HepG2 (cell line): ENCODE data around the gene STK40. TPM values are rescaled to one million over a fixed set of nuclear protein-coding genes. Genes with fewer than 3 reads are reported as not detected.

ENCODE experiments used
- BCL6 ChIP-seq: IDR thresholded peaks from 2 replicates; pipeline ENCODE4 v1.6.1; 2016; ENCODE audit warnings: missing genetic modification reagents, missing compliant biosample characterization
- CEBPB ChIP-seq: IDR thresholded peaks from 2 replicates; pipeline ENCODE4 v1.6.1; 2011; ENCODE audit warnings: low read depth, low read length, improper control_type of control experiment, borderline replicate concordance
- CENPX ChIP-seq: sonication (generic); formaldehyde crosslinking; IDR thresholded peaks from 2 replicates; pipeline ENCODE4 v1.9.0; 2021; ENCODE audit warnings: mild to moderate bottlenecking, missing genetic modification reagents, moderate library complexity
- FOSL2 ChIP-seq: sonication (generic); formaldehyde crosslinking; IDR thresholded peaks from 2 replicates; pipeline ENCODE4 v1.4.0; 2020; ENCODE audit warnings: missing genetic modification reagents
- FOXO1 ChIP-seq: sonication (generic); formaldehyde crosslinking; IDR thresholded peaks from 2 replicates; pipeline ENCODE4 v1.4.0; 2020; ENCODE audit warnings: missing genetic modification reagents
- GATAD1 ChIP-seq: IDR thresholded peaks from 2 replicates; pipeline ENCODE4 v1.6.1; 2016; ENCODE audit warnings: missing genetic modification reagents, missing compliant biosample characterization
- HDAC1 ChIP-seq: sonication (generic); formaldehyde crosslinking; IDR thresholded peaks from 2 replicates; pipeline ENCODE4 v1.5.1; 2020; ENCODE audit warnings: mild to moderate bottlenecking, missing genetic modification reagents
- HDAC2 ChIP-seq: sonication (generic); formaldehyde crosslinking; IDR thresholded peaks from 2 replicates; pipeline ENCODE4 v1.4.0; 2020; ENCODE audit warnings: missing genetic modification reagents
- HNRNPL ChIP-seq: fragments of 200-400 bp; formaldehyde crosslinking; IDR thresholded peaks from 2 replicates; pipeline ENCODE4 v1.6.1; 2017; ENCODE audit warnings: mild to moderate bottlenecking, low read depth, low read length
- IRF2 ChIP-seq: IDR thresholded peaks from 2 replicates; pipeline ENCODE4 v1.6.1; 2018; ENCODE audit warnings: missing genetic modification reagents, missing compliant biosample characterization
- NFYB ChIP-seq: sonication (generic); formaldehyde crosslinking; IDR thresholded peaks from 2 replicates; pipeline ENCODE4 v1.4.0; 2020; ENCODE audit warnings: missing genetic modification reagents
- PHF21A ChIP-seq: sonication (generic); formaldehyde crosslinking; IDR thresholded peaks from 2 replicates; pipeline ENCODE4 v1.5.0; 2020; ENCODE audit warnings: mild to moderate bottlenecking, missing genetic modification reagents
- PPARG ChIP-seq: conservative IDR thresholded peaks from 2 replicates; pipeline ENCODE4 v1.6.1; 2016; ENCODE audit warnings: missing biosample characterization, missing genetic modification reagents
- RFX1 ChIP-seq: fragments of 450-650 bp; IDR thresholded peaks from 2 replicates; pipeline ENCODE4 v1.6.1; 2017
- SOX5 ChIP-seq: IDR thresholded peaks from 2 replicates; pipeline ENCODE4 v1.6.1; 2016; ENCODE audit warnings: borderline replicate concordance
- SOX6 ChIP-seq, 2 experiments: fragments of 450-650 bp in 1 of 2; sonication (generic) in 1 of 2; formaldehyde crosslinking in 1 of 2; IDR thresholded peaks; 2 replicates each; pipeline versions ENCODE4 v1.4.0 to v1.6.1; 2017 to 2020; ENCODE audit warnings: antibody characterized with exemption in 1 of 2, mild to moderate bottlenecking in 1 of 2, missing genetic modification reagents in 1 of 2
- THYN1 ChIP-seq: sonication (generic); formaldehyde crosslinking; IDR thresholded peaks from 2 replicates; pipeline ENCODE4 v1.8.1; 2023; ENCODE audit warnings: low read depth, mild to moderate bottlenecking, moderate library complexity, missing genetic modification reagents, borderline replicate concordance
- ZBTB20 ChIP-seq: sonication (generic); formaldehyde crosslinking; IDR thresholded peaks from 2 replicates; pipeline ENCODE4 v1.8.1; 2023; ENCODE audit warnings: missing genetic modification reagents, low read depth, mild to moderate bottlenecking, borderline replicate concordance
- ZFP90 ChIP-seq: sonication (generic); formaldehyde crosslinking; IDR thresholded peaks from 2 replicates; pipeline ENCODE4 v1.8.0; 2022; ENCODE audit warnings: missing genetic modification reagents, mild to moderate bottlenecking, inconsistent platforms, borderline replicate concordance
- ZNF329 ChIP-seq: sonication (generic); formaldehyde crosslinking; IDR thresholded peaks from 2 replicates; pipeline ENCODE4 v1.9.0; 2021; ENCODE audit warnings: low read depth, mild to moderate bottlenecking, missing genetic modification reagents
- ZNF598 ChIP-seq: sonication (generic); formaldehyde crosslinking; IDR thresholded peaks from 2 replicates; pipeline ENCODE4 v1.5.1; 2020; ENCODE audit warnings: mild to moderate bottlenecking, missing genetic modification reagents, borderline replicate concordance
- ZSCAN29 ChIP-seq: sonication (generic); formaldehyde crosslinking; conservative IDR thresholded peaks from 2 replicates; pipeline ENCODE4 v1.4.0; 2020; ENCODE audit warnings: mild to moderate bottlenecking, missing genetic modification reagents
- polyA plus RNA-seq, 8 experiments: library from polyadenylated mRNA; depleted of rRNA in 3 of 8; stranded (reverse) in 7 of 8; unstranded in 1 of 8; fragments of >200 nt; fragmentation: Illumina TruSeq in 4 of 8; extraction: Trizol in 4 of 8; gene quantifications; 2 replicates each; pipeline versions ENCODE4 v1.2.1 to v1.2.3, GENCODE V29; 2011 to 2016; ENCODE audit warnings: low read depth in 4 of 8, missing spikeins in 1 of 8, mixed read lengths in 1 of 8; ENCODE audit not compliant: insufficient read depth in 1 of 8
- total RNA-seq, 5 experiments: library from RNA; depleted of rRNA; stranded (reverse); fragments of >200 nt; fragmentation: Illumina TruSeq; extraction: Trizol; gene quantifications; 2 replicates each; pipeline ENCODE4 v1.2.3, GENCODE V29; 2016; ENCODE audit warnings: low read depth in 1 of 5
- TF ChIP-seq, protein P1 (sequence below): sonication (generic); formaldehyde crosslinking; conservative IDR thresholded peaks from 2 replicates; pipeline ENCODE4 v1.8.1; 2023; ENCODE audit warnings: missing genetic modification reagents
- TF ChIP-seq, protein P2 (sequence below): sonication (generic); formaldehyde crosslinking; IDR thresholded peaks from 2 replicates; pipeline ENCODE4 v1.4.0; 2020; ENCODE audit warnings: missing genetic modification reagents, mild to moderate bottlenecking, borderline replicate concordance

Gene STK40
- total and polyA plus RNA-seq, 2 of the 13 experiments (the other 11 are each of a cell fraction or from before 2014, with no cell fraction given) = 33.8 to 35.1 TPM

DNA sequence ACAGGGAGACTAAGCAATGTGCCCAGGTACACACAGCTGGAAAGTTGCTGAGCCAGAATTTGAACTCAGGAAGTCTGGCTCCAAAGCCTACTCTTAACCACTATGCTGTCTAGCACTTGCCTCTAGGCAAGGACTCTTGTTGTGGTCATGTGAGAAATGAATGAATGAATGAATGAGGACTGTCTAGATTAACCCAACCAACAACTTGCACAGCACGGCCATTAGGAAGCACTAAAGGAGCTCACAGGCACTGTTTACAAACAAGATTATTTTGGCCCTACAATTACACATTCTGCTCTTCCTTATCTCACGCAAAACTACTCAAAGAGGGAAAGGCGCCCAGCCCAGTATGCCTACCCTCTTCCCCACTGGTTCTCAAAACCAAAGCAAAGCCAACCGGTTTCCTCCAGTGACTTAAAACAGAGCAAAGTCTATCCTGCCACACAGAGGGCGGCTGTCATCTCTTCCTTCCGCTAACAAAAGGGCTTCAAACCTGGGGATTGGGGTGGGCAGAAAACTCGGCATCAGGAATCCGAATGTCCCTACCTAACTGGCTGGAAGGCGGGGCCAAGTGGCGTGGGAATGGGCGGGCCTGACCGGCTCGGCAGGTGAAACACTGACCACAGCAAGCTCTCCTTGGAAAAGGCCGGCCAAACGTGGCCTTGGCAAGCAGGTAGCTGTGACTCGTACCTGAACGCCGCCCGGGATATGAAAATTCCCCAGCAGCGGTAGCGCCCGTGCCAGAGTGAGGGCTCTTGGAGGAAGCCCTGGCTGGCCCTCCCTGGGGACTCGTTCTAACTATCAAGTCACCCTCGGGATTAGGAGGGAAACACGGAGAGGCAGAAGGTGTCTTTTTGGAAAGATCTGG is 948 bp downstream of the STK40 start (continued):
- TF ChIP-seq BCL6 (0 out of 2 replicates have a peak, but pooled peaks have one; percentile 21), NFYB (CRISPR knock-in tag) (0 out of 2 replicates have a peak, but pooled peaks have one; percentile 34), CENPX (no peak), ZNF329 (no peak), HNRNPL (peak; percentile 69; the same call in 1 of the 2 replicates), ZNF598 (peak; percentile 52; the same call in 1 of the 2 replicates), SOX5 (peak; percentile 21; the same call in 1 of the 2 replicates), SOX6 (IDR thresholded peaks at IDR 0.05) (no peak), SOX6 (CRISPR knock-in tag; IDR thresholded peaks at IDR 0.05) (peak; percentile 46; the same call in 1 of the 2 replicates), PHF21A (CRISPR knock-in tag) (peak; percentile 79; the same call in 1 of the 2 replicates), FOSL2 (CRISPR knock-in tag) (no peak), RFX1 (no peak), HDAC1 (CRISPR knock-in tag) (peak; percentile 75), FOXO1 (no peak), PPARG (CRISPR knock-in tag) (no peak; the same call in 1 of the 2 replicates), THYN1 (CRISPR knock-in tag) (no peak), HDAC2 (CRISPR knock-in tag) (peak; percentile 15; the same call in 1 of the 2 replicates), ZBTB20 (peak; percentile 15; the same call in 1 of the 2 replicates), ZFP90 (CRISPR knock-in tag) (peak; percentile 63; the same call in 1 of the 2 replicates), ZSCAN29 (CRISPR knock-in tag) (peak; percentile 82; the same call in 1 of the 2 replicates), IRF2 (CRISPR knock-in tag) (no peak), CEBPB (no peak), GATAD1 (CRISPR knock-in tag) (peak; percentile 57)
- TF ChIP-seq, protein P1, sequence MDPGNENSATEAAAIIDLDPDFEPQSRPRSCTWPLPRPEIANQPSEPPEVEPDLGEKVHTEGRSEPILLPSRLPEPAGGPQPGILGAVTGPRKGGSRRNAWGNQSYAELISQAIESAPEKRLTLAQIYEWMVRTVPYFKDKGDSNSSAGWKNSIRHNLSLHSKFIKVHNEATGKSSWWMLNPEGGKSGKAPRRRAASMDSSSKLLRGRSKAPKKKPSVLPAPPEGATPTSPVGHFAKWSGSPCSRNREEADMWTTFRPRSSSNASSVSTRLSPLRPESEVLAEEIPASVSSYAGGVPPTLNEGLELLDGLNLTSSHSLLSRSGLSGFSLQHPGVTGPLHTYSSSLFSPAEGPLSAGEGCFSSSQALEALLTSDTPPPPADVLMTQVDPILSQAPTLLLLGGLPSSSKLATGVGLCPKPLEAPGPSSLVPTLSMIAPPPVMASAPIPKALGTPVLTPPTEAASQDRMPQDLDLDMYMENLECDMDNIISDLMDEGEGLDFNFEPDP (CRISPR knock-in tag) = 0 out of 2 replicates have a peak, but pooled peaks have one; percentile 10
- TF ChIP-seq, protein P2, sequence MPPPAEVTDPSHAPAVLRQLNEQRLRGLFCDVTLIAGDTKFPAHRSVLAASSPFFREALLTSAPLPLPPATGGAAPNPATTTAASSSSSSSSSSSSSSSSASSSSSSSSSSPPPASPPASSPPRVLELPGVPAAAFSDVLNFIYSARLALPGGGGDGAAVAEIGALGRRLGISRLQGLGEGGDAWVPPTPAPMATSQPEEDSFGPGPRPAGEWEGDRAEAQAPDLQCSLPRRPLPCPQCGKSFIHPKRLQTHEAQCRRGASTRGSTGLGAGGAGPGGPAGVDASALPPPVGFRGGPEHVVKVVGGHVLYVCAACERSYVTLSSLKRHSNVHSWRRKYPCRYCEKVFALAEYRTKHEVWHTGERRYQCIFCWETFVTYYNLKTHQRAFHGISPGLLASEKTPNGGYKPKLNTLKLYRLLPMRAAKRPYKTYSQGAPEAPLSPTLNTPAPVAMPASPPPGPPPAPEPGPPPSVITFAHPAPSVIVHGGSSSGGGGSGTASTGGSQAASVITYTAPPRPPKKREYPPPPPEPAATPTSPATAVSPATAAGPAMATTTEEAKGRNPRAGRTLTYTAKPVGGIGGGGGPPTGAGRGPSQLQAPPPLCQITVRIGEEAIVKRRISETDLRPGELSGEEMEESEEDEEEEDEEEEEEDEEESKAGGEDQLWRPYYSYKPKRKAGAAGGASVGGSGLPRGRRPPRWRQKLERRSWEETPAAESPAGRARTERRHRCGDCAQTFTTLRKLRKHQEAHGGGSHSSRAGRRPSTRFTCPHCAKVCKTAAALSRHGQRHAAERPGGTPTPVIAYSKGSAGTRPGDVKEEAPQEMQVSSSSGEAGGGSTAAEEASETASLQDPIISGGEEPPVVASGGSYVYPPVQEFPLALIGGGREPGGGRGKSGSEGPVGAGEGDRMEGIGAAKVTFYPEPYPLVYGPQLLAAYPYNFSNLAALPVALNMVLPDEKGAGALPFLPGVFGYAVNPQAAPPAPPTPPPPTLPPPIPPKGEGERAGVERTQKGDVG (CRISPR knock-in tag) = no peak
